Activated T-cell treated with anti-CD3 and anti-CD28 coated beads, Interleukin-2, amount 50 U/mL, for 24 hours (primary cell): Measurements from ENCODE around the gene MRPL28.

Source experiments
- DNase-seq: peaks from one replicate; pipeline ENCODE4 v3.0.0-alpha.2; 2020
- H3K27ac Mint-ChIP-seq: 2 replicates; pipeline ENCODE4 v1.8.0; 2020; ENCODE audit warnings: mild to moderate bottlenecking, mixed read lengths
- H3K27me3 Mint-ChIP-seq: 2 replicates; pipeline ENCODE4 v1.8.0; 2020; ENCODE audit warnings: mixed read lengths
- H3K36me3 Mint-ChIP-seq: 2 replicates; pipeline ENCODE4 v1.8.0; 2020; ENCODE audit warnings: low read depth, mixed read lengths
- H3K4me1 Mint-ChIP-seq: 2 replicates; pipeline ENCODE4 v1.8.0; 2020; ENCODE audit warnings: low read depth, mixed read lengths
- H3K4me3 Mint-ChIP-seq: 2 replicates; pipeline ENCODE4 v1.8.0; 2020; ENCODE audit warnings: mild to moderate bottlenecking, moderate library complexity, mixed read lengths
- H3K9me3 Mint-ChIP-seq: 2 replicates; pipeline ENCODE4 v1.8.0; 2020; ENCODE audit warnings: mixed read lengths

MRPL28 gene

GRCh38 chr16:361341-361871 lies 8.9 kb downstream of the MRPL28 start:
- no peak for DNase-seq
- Mint-ChIP-seq H3K9me3 (no peaks in the 10 kb centered on the region), H3K36me3 (no peaks in the 10 kb centered on the region), H3K27me3 (no peaks in the 10 kb centered on the region), H3K4me1 (peaks cover 4% of the 10 kb centered on the region), H3K4me3 (no peak overlapping the region), H3K27ac (no peak overlapping the region)

- Mint-ChIP-seq H3K36me3 (no peaks in the 10 kb centered on the region), H3K27ac (no peak overlapping the region)
- DNase-seq = no peak
These were observed 9.5 kb downstream of the MRPL28 start for GRCh38 chr16:360698-361336.

GRCh38 chr16:359871-360697 lies 10.3 kb downstream of the MRPL28 start:
- Mint-ChIP-seq H3K36me3 (no peaks in the 10 kb centered on the region), H3K4me1 (peaks cover 10% of the 10 kb centered on the region), H3K27me3 (no peaks in the 10 kb centered on the region), H3K27ac (no peak overlapping the region), H3K4me3 (no peak overlapping the region), H3K9me3 (no peaks in the 10 kb centered on the region)
- no peak for DNase-seq

More at GRCh38 chr16:360698-361336, 9.5 kb downstream of the MRPL28 start:
- Mint-ChIP-seq H3K27me3 (no peaks in the 10 kb centered on the region), H3K4me3 (no peak overlapping the region), H3K9me3 (no peaks in the 10 kb centered on the region), H3K4me1 (peaks cover 4% of the 10 kb centered on the region)

- no peak overlapping the region for H3K27ac Mint-ChIP-seq
- no peak for DNase-seq
These were observed 11.1 kb downstream of the MRPL28 start for GRCh38 chr16:359067-359763.

GRCh38 chr16:356741-357140 lies 13.6 kb downstream of the MRPL28 start:
- no peaks in the 10 kb centered on the region for H3K27me3 Mint-ChIP-seq
- no peaks in the 10 kb centered on the region for H3K9me3 Mint-ChIP-seq
- no peak for DNase-seq
- H3K4me1 Mint-ChIP-seq = peaks cover 21% of the 10 kb centered on the region
- H3K4me3 Mint-ChIP-seq = no peak overlapping the region
- H3K36me3 Mint-ChIP-seq = no peaks in the 10 kb centered on the region
- no peak overlapping the region for H3K27ac Mint-ChIP-seq

More at GRCh38 chr16:359067-359763, 11.1 kb downstream of the MRPL28 start:
- H3K36me3 Mint-ChIP-seq = no peaks in the 10 kb centered on the region
- no peaks in the 10 kb centered on the region for H3K9me3 Mint-ChIP-seq
- H3K4me1 Mint-ChIP-seq = peaks cover 18% of the 10 kb centered on the region
- no peaks in the 10 kb centered on the region for H3K27me3 Mint-ChIP-seq
- no peak overlapping the region for H3K4me3 Mint-ChIP-seq

GRCh38 chr16:354971-355461 lies 15.3 kb downstream of the MRPL28 start:
- Mint-ChIP-seq H3K4me1 (peaks cover 34% of the 10 kb centered on the region), H3K36me3 (peaks cover 8% of the 10 kb centered on the region), H3K4me3 (no peak overlapping the region), H3K27ac (peak overlapping the region; percentile 66), H3K9me3 (no peaks in the 10 kb centered on the region), H3K27me3 (no peaks in the 10 kb centered on the region)
- DNase-seq = no peak

- H3K9me3 Mint-ChIP-seq = no peaks in the 10 kb centered on the region
These were observed 16.0 kb downstream of the MRPL28 start for GRCh38 chr16:354291-354881.

GRCh38 chr16:353404-354290 lies 16.7 kb downstream of the MRPL28 start:
- Mint-ChIP-seq H3K27ac (no peak overlapping the region), H3K9me3 (no peaks in the 10 kb centered on the region), H3K4me1 (peaks cover 44% of the 10 kb centered on the region), H3K27me3 (no peaks in the 10 kb centered on the region), H3K4me3 (no peak overlapping the region), H3K36me3 (peaks cover 14% of the 10 kb centered on the region)
- no peak for DNase-seq

More at GRCh38 chr16:354291-354881, 16.0 kb downstream of the MRPL28 start:
- no peak overlapping the region for H3K4me3 Mint-ChIP-seq
- H3K4me1 Mint-ChIP-seq = peaks cover 40% of the 10 kb centered on the region
- DNase-seq = no peak
- peaks cover 14% of the 10 kb centered on the region for H3K36me3 Mint-ChIP-seq
- no peaks in the 10 kb centered on the region for H3K27me3 Mint-ChIP-seq
- no peak overlapping the region for H3K27ac Mint-ChIP-seq

GRCh38 chr16:352547-353403 lies 17.6 kb downstream of the MRPL28 start, which contains the start of gene AXIN1:
Gene AXIN1, minus strand, starts transcription at chr16:352723. Its CDS starts 5,698 bp downstream, at chr16:347025.
- H3K4me3 Mint-ChIP-seq = peak within 1 kb of the TSS; percentile 83
- H3K9me3 Mint-ChIP-seq = no peaks in the 10 kb centered on the region
- DNase-seq = peak; percentile 100
- H3K36me3 Mint-ChIP-seq = peaks cover 14% of the 10 kb centered on the region
- H3K27me3 Mint-ChIP-seq = no peaks in the 10 kb centered on the region
- H3K27ac Mint-ChIP-seq = peak within 1 kb of the TSS; percentile 87
- H3K4me1 Mint-ChIP-seq = peaks cover 53% of the 10 kb centered on the region

- Mint-ChIP-seq H3K9me3 (no peaks in the 10 kb centered on the region), H3K27me3 (no peaks in the 10 kb centered on the region), H3K36me3 (peaks cover 22% of the 10 kb centered on the region), H3K4me3 (peak overlapping the region; percentile 83), H3K27ac (peak overlapping the region; percentile 87), H3K4me1 (peaks cover 61% of the 10 kb centered on the region)
- no peak for DNase-seq
These were observed 18.4 kb downstream of the MRPL28 start for GRCh38 chr16:351804-352520.

- Mint-ChIP-seq H3K4me3 (peak overlapping the region; percentile 83), H3K27ac (no peak overlapping the region), H3K27me3 (no peaks in the 10 kb centered on the region), H3K4me1 (peaks cover 72% of the 10 kb centered on the region), H3K9me3 (no peaks in the 10 kb centered on the region), H3K36me3 (peaks cover 40% of the 10 kb centered on the region)
- no peak for DNase-seq
These were observed 20.1 kb downstream of the MRPL28 start for GRCh38 chr16:350203-350602.

- Mint-ChIP-seq H3K27me3 (no peaks in the 10 kb centered on the region), H3K36me3 (peaks cover 50% of the 10 kb centered on the region), H3K4me3 (no peak overlapping the region), H3K27ac (peak overlapping the region; percentile 28), H3K4me1 (peaks cover 70% of the 10 kb centered on the region), H3K9me3 (no peaks in the 10 kb centered on the region)
- no peak for DNase-seq
These were observed 21.1 kb downstream of the MRPL28 start for GRCh38 chr16:349211-349610.
